UCSD-AML1 (cell line): ENCODE results near the gene LRRC7.
A peak's percentile ranks its signal among the peaks of the same experiment; 100 is the strongest.

Experiments used
- DNase-seq: peaks from one replicate; lab custom pipeline; 2025; ENCODE audit not compliant: unreplicated experiment; lab: John Stamatoyannopoulos, UW

Gene LRRC7

GRCh38 chr1:69765951-69766350 lies 198.2 kb downstream of the LRRC7 start:
- DNase-seq: no peak

GRCh38 chr1:69766431-69767180 lies 198.9 kb downstream of the LRRC7 start:
- DNase-seq: no peak

- no peak for DNase-seq
Observed at GRCh38 chr1:69776555-69776954, 208.8 kb downstream of the LRRC7 start.

- DNase-seq: no peak
Observed at GRCh38 chr1:69777423-69777822, 209.7 kb downstream of the LRRC7 start.

GRCh38 chr1:69777971-69778370 lies 210.2 kb downstream of the LRRC7 start:
- DNase-seq: no peak

GRCh38 chr1:69787151-69787550 lies 219.4 kb downstream of the LRRC7 start:
- DNase-seq: no peak

- DNase-seq: no peak
Observed at GRCh38 chr1:69791311-69791710, 223.6 kb downstream of the LRRC7 start.

GRCh38 chr1:69794831-69795230 lies 227.1 kb downstream of the LRRC7 start:
- no peak for DNase-seq

- DNase-seq: peak; percentile 5
Observed at GRCh38 chr1:69814926-69815325, 247.2 kb downstream of the LRRC7 start.

GRCh38 chr1:69824932-69825331 lies 257.2 kb downstream of the LRRC7 start:
- no peak for DNase-seq

- no peak for DNase-seq
Observed at GRCh38 chr1:69827732-69828131, 260.0 kb downstream of the LRRC7 start.

GRCh38 chr1:69833536-69833935 lies 265.8 kb downstream of the LRRC7 start:
- DNase-seq: no peak

- DNase-seq: no peak
Observed at GRCh38 chr1:69834336-69834735, 266.6 kb downstream of the LRRC7 start.

GRCh38 chr1:69835955-69836354 lies 268.2 kb downstream of the LRRC7 start:
- DNase-seq: no peak

- no peak for DNase-seq
Observed at GRCh38 chr1:69836971-69837636, 269.4 kb downstream of the LRRC7 start.

- DNase-seq: no peak
Observed at GRCh38 chr1:69842326-69842725, 274.6 kb downstream of the LRRC7 start.

- no peak for DNase-seq
Observed at GRCh38 chr1:69845655-69846054, 277.9 kb downstream of the LRRC7 start.

- no peak for DNase-seq
Observed at GRCh38 chr1:69846267-69846666, 278.5 kb downstream of the LRRC7 start.

- no peak for DNase-seq
Observed at GRCh38 chr1:69847670-69848069, 279.9 kb downstream of the LRRC7 start.

- DNase-seq: no peak
Observed at GRCh38 chr1:69852151-69852550, 284.4 kb downstream of the LRRC7 start.

- DNase-seq: no peak
Observed at GRCh38 chr1:69852706-69853105, 285.0 kb downstream of the LRRC7 start.

- DNase-seq: no peak
Observed at GRCh38 chr1:69858534-69858933, 290.8 kb downstream of the LRRC7 start.

- DNase-seq: no peak
Observed at GRCh38 chr1:69861641-69862040, 293.9 kb downstream of the LRRC7 start.
